CD4-positive, alpha-beta T cell treated with Interleukin-6 for 4 hours (primary cell): ENCODE data around the gene LRRC42.

Experiments used
- DNase-seq: peaks from one replicate; pipeline ENCODE4 v3.0.0-alpha.2; 2020; ENCODE audit warnings: mixed read lengths

The LRRC42 gene

GRCh38 chr1:53946252-53947171, at the start of gene LRRC42:
LRRC42 (plus strand) TSS chr1:53946350; CDS start chr1:53952000, 5,650 bp downstream.
- peak; percentile 72 for DNase-seq

- DNase-seq = no peak
Measured at GRCh38 chr1:53896635-53897229, 49.4 kb upstream of the LRRC42 start.

- no peak for DNase-seq
Measured at GRCh38 chr1:53899206-53899628, 46.9 kb upstream of the LRRC42 start.

- DNase-seq = no peak
Measured at GRCh38 chr1:53899708-53900107, 46.4 kb upstream of the LRRC42 start.

- no peak for DNase-seq
Measured at GRCh38 chr1:53902235-53903138, 43.7 kb upstream of the LRRC42 start.

- no peak for DNase-seq
Measured at GRCh38 chr1:53905509-53905908, 40.6 kb upstream of the LRRC42 start.

GRCh38 chr1:53906121-53906520, 40.0 kb upstream of the LRRC42 start:
- DNase-seq = no peak

GRCh38 chr1:53909946-53910345, 36.2 kb upstream of the LRRC42 start:
- DNase-seq = no peak

- DNase-seq = no peak
Measured at GRCh38 chr1:53911442-53911841, 34.7 kb upstream of the LRRC42 start.

- no peak for DNase-seq
Measured at GRCh38 chr1:53913352-53914033, 32.7 kb upstream of the LRRC42 start.

- no peak for DNase-seq
Measured at GRCh38 chr1:53918343-53918742, 27.8 kb upstream of the LRRC42 start.

GRCh38 chr1:53919675-53920066, 26.5 kb upstream of the LRRC42 start:
- no peak for DNase-seq

GRCh38 chr1:53927376-53927881, 18.7 kb upstream of the LRRC42 start:
- DNase-seq = no peak

- no peak for DNase-seq
Measured at GRCh38 chr1:53929246-53929960, 16.7 kb upstream of the LRRC42 start.

- DNase-seq = no peak
Measured at GRCh38 chr1:53930932-53931331, 15.2 kb upstream of the LRRC42 start.

- no peak for DNase-seq
Measured at GRCh38 chr1:53931523-53931922, 14.6 kb upstream of the LRRC42 start.

- no peak for DNase-seq
Measured at GRCh38 chr1:53934170-53934765, 11.9 kb upstream of the LRRC42 start.

- no peak for DNase-seq
Measured at GRCh38 chr1:53936430-53936829, 9.7 kb upstream of the LRRC42 start.

GRCh38 chr1:53938136-53938830, 7.9 kb upstream of the LRRC42 start:
- DNase-seq = no peak

- DNase-seq = no peak
Measured at GRCh38 chr1:53942127-53942957, 3.8 kb upstream of the LRRC42 start.
